Thyroid gland (tissue), 4 donors: Measurements from ENCODE around the gene HSPB6.

ENCODE experiments used
- CTCF ChIP-seq, 6 experiments: fragments of 200-600 bp in 3 of 6; fragments of 450-650 bp in 3 of 6; sonication (generic) in 3 of 6; IDR thresholded peaks; one replicate each; pipeline ENCODE4 v1.5.1; 2016 to 2019; ENCODE audit warnings: antibody characterized with exemption in 6 of 6, mild to moderate bottlenecking in 2 of 6, inconsistent platforms in 1 of 6, moderate library complexity in 1 of 6
- POLR2A ChIP-seq, 2 donors: fragments of 450-650 bp; IDR thresholded peaks; one replicate each; pipeline ENCODE4 v1.6.1; 2017; ENCODE audit warnings: antibody characterized with exemption in 2 of 2, mild to moderate bottlenecking in 2 of 2, moderate library complexity in 1 of 2

DNA sequence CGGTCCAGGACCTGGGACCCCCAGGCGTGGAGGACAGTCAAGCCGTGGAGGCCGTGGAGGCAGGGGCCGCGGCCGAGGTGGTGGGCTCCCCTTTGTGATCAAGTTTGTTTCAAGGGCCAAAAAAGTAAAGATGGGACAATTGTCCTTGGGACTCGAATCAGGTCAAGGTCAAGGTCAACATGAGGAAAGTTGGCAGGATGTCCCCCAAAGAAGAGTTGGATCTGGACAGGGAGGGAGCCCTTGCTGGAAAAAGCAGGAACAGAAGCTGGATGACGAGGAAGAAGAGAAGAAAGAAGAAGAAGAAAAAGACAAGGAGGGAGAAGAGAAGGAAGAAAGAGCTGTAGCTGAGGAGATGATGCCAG, 36.7 kb downstream of the HSPB6 start:
- TF ChIP-seq CTCF (IDR thresholded peaks at IDR 0.05) (no peak), POLR2A (IDR thresholded peaks at IDR 0.05) (no peak)
